Measurements from ENCODE around the gene ELFN2. TPM values are rescaled to one million over a fixed set of nuclear protein-coding genes. Genes with fewer than 3 reads are reported as not detected.

The ELFN2 gene
- total RNA-seq, 1 donor from 2014 or later, result 0.97 TPM

GRCh38 chr22:37344735-37345449, 82.4 kb downstream of the ELFN2 start:
- no peak overlapping the region for H3K27ac Mint-ChIP-seq (ENCODE audit: unreplicated experiment)
- H3K27me3 Mint-ChIP-seq (ENCODE audit: unreplicated experiment), result peaks cover 19% of the 10 kb centered on the region
- H3K9me3 Mint-ChIP-seq (ENCODE audit: unreplicated experiment), result no peaks in the 10 kb centered on the region
- DNase-seq (ENCODE audit: extremely low spot score, unreplicated experiment), result no peak
- no peaks in the 10 kb centered on the region for H3K36me3 Mint-ChIP-seq (ENCODE audit: unreplicated experiment)
- no peak overlapping the region for H3K4me3 Mint-ChIP-seq (ENCODE audit: unreplicated experiment)
- H3K4me1 Mint-ChIP-seq (ENCODE audit: unreplicated experiment), result peaks cover 9% of the 10 kb centered on the region
- TF ChIP-seq CTCF (IDR thresholded peaks at IDR 0.05), result no peak

GRCh38 chr22:37343863-37344734, 83.2 kb downstream of the ELFN2 start:
- no peak for TF ChIP-seq CTCF (IDR thresholded peaks at IDR 0.05)
- H3K9me3 Mint-ChIP-seq (ENCODE audit: unreplicated experiment), result no peaks in the 10 kb centered on the region
- H3K36me3 Mint-ChIP-seq (ENCODE audit: unreplicated experiment), result no peaks in the 10 kb centered on the region
- H3K4me1 Mint-ChIP-seq (ENCODE audit: unreplicated experiment), result peaks cover 9% of the 10 kb centered on the region
- DNase-seq (ENCODE audit: extremely low spot score, unreplicated experiment), result no peak
- no peak overlapping the region for H3K27ac Mint-ChIP-seq (ENCODE audit: unreplicated experiment)
- peaks cover 22% of the 10 kb centered on the region for H3K27me3 Mint-ChIP-seq (ENCODE audit: unreplicated experiment)
- no peak overlapping the region for H3K4me3 Mint-ChIP-seq (ENCODE audit: unreplicated experiment)

GRCh38 chr22:37343348-37343747, 83.9 kb downstream of the ELFN2 start:
- Mint-ChIP-seq H3K27me3 (ENCODE audit: unreplicated experiment) (peaks cover 24% of the 10 kb centered on the region), H3K27ac (ENCODE audit: unreplicated experiment) (no peak overlapping the region), H3K9me3 (ENCODE audit: unreplicated experiment) (no peaks in the 10 kb centered on the region)

GRCh38 chr22:37342065-37342464, 85.2 kb downstream of the ELFN2 start:
- peaks cover 21% of the 10 kb centered on the region for H3K4me1 Mint-ChIP-seq (ENCODE audit: unreplicated experiment)
- H3K27me3 Mint-ChIP-seq (ENCODE audit: unreplicated experiment), result peaks cover 24% of the 10 kb centered on the region
- DNase-seq (ENCODE audit: extremely low spot score, unreplicated experiment), result no peak
- no peak overlapping the region for H3K27ac Mint-ChIP-seq (ENCODE audit: unreplicated experiment)
- H3K4me3 Mint-ChIP-seq (ENCODE audit: unreplicated experiment), result no peak overlapping the region
- no peak for TF ChIP-seq CTCF (IDR thresholded peaks at IDR 0.05)
- no peaks in the 10 kb centered on the region for H3K36me3 Mint-ChIP-seq (ENCODE audit: unreplicated experiment)
- no peaks in the 10 kb centered on the region for H3K9me3 Mint-ChIP-seq (ENCODE audit: unreplicated experiment)

More at GRCh38 chr22:37343348-37343747, 83.9 kb downstream of the ELFN2 start:
- TF ChIP-seq CTCF (IDR thresholded peaks at IDR 0.05), result no peak
- no peak for DNase-seq (ENCODE audit: extremely low spot score, unreplicated experiment)
- Mint-ChIP-seq H3K4me3 (ENCODE audit: unreplicated experiment) (no peak overlapping the region), H3K4me1 (ENCODE audit: unreplicated experiment) (peaks cover 9% of the 10 kb centered on the region), H3K36me3 (ENCODE audit: unreplicated experiment) (no peaks in the 10 kb centered on the region)

Data from osteocyte (in vitro differentiated cells).